ENCODE results near the gene RNASE8. TPM values are rescaled to one million over a fixed set of nuclear protein-coding genes. Genes with fewer than 3 reads are reported as not detected.

Gene RNASE8
- total RNA-seq, 1 donor from 2014 or later = not detected

- TF ChIP-seq CTCF (IDR thresholded peaks at IDR 0.05) = no peak
- no peak for TF ChIP-seq EZH2 (IDR thresholded peaks at IDR 0.05)
- TF ChIP-seq EZH2phosphoT487 (IDR thresholded peaks at IDR 0.05) = no peak
- H3K27ac ChIP-seq = no peak overlapping the region
- no peak overlapping the region for H3K4me2 ChIP-seq
Observed at GRCh38 chr14:21060614-21061346, 3.2 kb downstream of the RNASE8 start.

GRCh38 chr14:21061347-21061668, 3.7 kb downstream of the RNASE8 start:
- Mint-ChIP-seq H3K4me1 (peaks cover 21% of the 10 kb centered on the region), H3K9me3 (no peaks in the 10 kb centered on the region), H3K36me3 (no peaks in the 10 kb centered on the region), H3K4me3 (no peak overlapping the region), H3K27me3 (ENCODE audit: insufficient read depth, low read depth) (peaks cover 5% of the 10 kb centered on the region), H3K27ac (no peak overlapping the region)
- H2AFZ ChIP-seq (replicated peaks) = no peak overlapping the region
- no peaks in the 10 kb centered on the region for H3K79me2 ChIP-seq (ENCODE audit: low read depth)
- no peaks in the 10 kb centered on the region for H3K27me3 ChIP-seq
- H3K27ac ChIP-seq = no peak overlapping the region
- H4K20me1 ChIP-seq (ENCODE audit: low read depth) = no peaks in the 10 kb centered on the region
- H3K36me3 ChIP-seq = no peaks in the 10 kb centered on the region
- H3K4me1 ChIP-seq = peaks cover 4% of the 10 kb centered on the region
- TF ChIP-seq CTCF (IDR thresholded peaks at IDR 0.05) = no peak
- no peak for TF ChIP-seq EZH2phosphoT487 (IDR thresholded peaks at IDR 0.05)
- no peak for TF ChIP-seq EZH2 (IDR thresholded peaks at IDR 0.05)
- no peak overlapping the region for H3K4me3 ChIP-seq
- no peak overlapping the region for H3K9ac ChIP-seq
- DNase-seq (ENCODE audit: low spot score) = no peak
- H3K9me3 ChIP-seq (ENCODE audit: low read depth) = no peaks in the 10 kb centered on the region
- H3F3A ChIP-seq (ENCODE audit: low read depth) = no peaks in the 10 kb centered on the region
- H3K4me2 ChIP-seq = no peak overlapping the region

More at GRCh38 chr14:21060614-21061346, 3.2 kb downstream of the RNASE8 start:
- Histone ChIP-seq H3K9me3 (ENCODE audit: low read depth) (no peaks in the 10 kb centered on the region), H3K9ac (no peak overlapping the region), H2AFZ (replicated peaks) (no peak overlapping the region), H4K20me1 (ENCODE audit: low read depth) (no peaks in the 10 kb centered on the region), H3K36me3 (no peaks in the 10 kb centered on the region), H3F3A (ENCODE audit: low read depth) (no peaks in the 10 kb centered on the region), H3K4me3 (no peak overlapping the region), H3K79me2 (ENCODE audit: low read depth) (no peaks in the 10 kb centered on the region), H3K27me3 (no peaks in the 10 kb centered on the region), H3K4me1 (peaks cover 4% of the 10 kb centered on the region)
- Mint-ChIP-seq H3K4me1 (peaks cover 21% of the 10 kb centered on the region), H3K27ac (no peak overlapping the region), H3K4me3 (no peak overlapping the region), H3K9me3 (no peaks in the 10 kb centered on the region), H3K27me3 (ENCODE audit: insufficient read depth, low read depth) (peaks cover 5% of the 10 kb centered on the region), H3K36me3 (no peaks in the 10 kb centered on the region)
- DNase-seq (ENCODE audit: low spot score) = no peak

GRCh38 chr14:21063479-21063878, 5.9 kb downstream of the RNASE8 start:
- Histone ChIP-seq H3K9me3 (ENCODE audit: low read depth) (no peaks in the 10 kb centered on the region), H3K9ac (no peak overlapping the region), H3K79me2 (ENCODE audit: low read depth) (no peaks in the 10 kb centered on the region), H3K36me3 (no peaks in the 10 kb centered on the region), H3K4me1 (peaks cover 7% of the 10 kb centered on the region), H3K4me2 (no peak overlapping the region), H3K4me3 (no peak overlapping the region), H3K27me3 (peaks cover 7% of the 10 kb centered on the region), H4K20me1 (ENCODE audit: low read depth) (no peaks in the 10 kb centered on the region), H3K27ac (no peak overlapping the region), H3F3A (ENCODE audit: low read depth) (peaks cover 8% of the 10 kb centered on the region), H2AFZ (replicated peaks) (no peak overlapping the region)
- H3K4me1 Mint-ChIP-seq = peaks cover 22% of the 10 kb centered on the region
- no peak for TF ChIP-seq CTCF (IDR thresholded peaks at IDR 0.05)
- TF ChIP-seq EZH2 (IDR thresholded peaks at IDR 0.05) = no peak
- no peak for TF ChIP-seq EZH2phosphoT487 (IDR thresholded peaks at IDR 0.05)
- no peaks in the 10 kb centered on the region for H3K36me3 Mint-ChIP-seq
- DNase-seq (ENCODE audit: low spot score) = peak; percentile 39
- H3K27me3 Mint-ChIP-seq (ENCODE audit: insufficient read depth, low read depth) = peaks cover 9% of the 10 kb centered on the region
- H3K4me3 Mint-ChIP-seq = peak overlapping the region; percentile 40
- H3K9me3 Mint-ChIP-seq = no peaks in the 10 kb centered on the region
- H3K27ac Mint-ChIP-seq = peak overlapping the region; percentile 22

Measured in neural progenitor cell (in vitro differentiated cells).